H1 (cell line): ENCODE results near the gene MYRIP. TPM values are rescaled to one million over a fixed set of nuclear protein-coding genes. Genes with fewer than 3 reads are reported as not detected.

Source experiments
- CREB1 ChIP-seq: IDR thresholded peaks from 2 replicates; pipeline ENCODE4 v1.6.1; 2012; ENCODE audit warnings: inconsistent platforms
- HDAC2 ChIP-seq, 2 experiments: fragments of 300-600 bp in 1 of 2; sonication (generic) in 1 of 2; IDR thresholded peaks; 2 replicates each; pipeline ENCODE4 v1.6.1; 2011 to 2012; ENCODE audit warnings: low read depth in 2 of 2, low read length in 2 of 2, mild to moderate bottlenecking in 2 of 2, moderate library complexity in 2 of 2, borderline replicate concordance in 1 of 2, inconsistent platforms in 1 of 2
- MAFK ChIP-seq: IDR thresholded peaks from 2 replicates; pipeline ENCODE4 v1.6.1; 2012; ENCODE audit warnings: low read depth, mild to moderate bottlenecking, improper control_type of control experiment, low read length
- TAF7 ChIP-seq: optimal IDR thresholded peaks from 2 replicates; pipeline ENCODE3; 2011; ENCODE audit warnings: low read depth, mild to moderate bottlenecking, inconsistent platforms, low read length, moderate library complexity, borderline replicate concordance
- polyA plus RNA-seq, 7 experiments: library from polyadenylated mRNA; depleted of rRNA in 3 of 7; stranded (reverse) in 5 of 7; unstranded in 2 of 7; fragments of >200 nt in 5 of 7; fragments of 200-250 nt in 2 of 7; gene quantifications; 1 replicate in 5 of 7; 2 replicates in 1 of 7; 4 replicates in 1 of 7; pipeline versions ENCODE4 v1.2.1 to v1.2.3, GENCODE V29; 2011 to 2013; ENCODE audit warnings: missing spikeins in 2 of 7, mixed read lengths in 2 of 7
- total RNA-seq: library from RNA; stranded (reverse); fragmentation: NEBNext Ultra II Directional; extraction: Animal tissue kit (Norgen Biotek cat#: 25700); gene quantifications from 2 replicates; pipeline ENCODE4 v1.2.1, GENCODE V29; 2021
- TF ChIP-seq, protein P1 (sequence below): IDR thresholded peaks from 2 replicates; pipeline ENCODE4 v1.6.1; 2011; ENCODE audit warnings: low read depth, mild to moderate bottlenecking, low read length; ENCODE audit not compliant: insufficient read depth

Gene MYRIP
- total and polyA plus RNA-seq, 2 of the 8 experiments (the other 6 are each of a cell fraction or from before 2014, with no cell fraction given), result 0.54 to 4.3 TPM

DNA sequence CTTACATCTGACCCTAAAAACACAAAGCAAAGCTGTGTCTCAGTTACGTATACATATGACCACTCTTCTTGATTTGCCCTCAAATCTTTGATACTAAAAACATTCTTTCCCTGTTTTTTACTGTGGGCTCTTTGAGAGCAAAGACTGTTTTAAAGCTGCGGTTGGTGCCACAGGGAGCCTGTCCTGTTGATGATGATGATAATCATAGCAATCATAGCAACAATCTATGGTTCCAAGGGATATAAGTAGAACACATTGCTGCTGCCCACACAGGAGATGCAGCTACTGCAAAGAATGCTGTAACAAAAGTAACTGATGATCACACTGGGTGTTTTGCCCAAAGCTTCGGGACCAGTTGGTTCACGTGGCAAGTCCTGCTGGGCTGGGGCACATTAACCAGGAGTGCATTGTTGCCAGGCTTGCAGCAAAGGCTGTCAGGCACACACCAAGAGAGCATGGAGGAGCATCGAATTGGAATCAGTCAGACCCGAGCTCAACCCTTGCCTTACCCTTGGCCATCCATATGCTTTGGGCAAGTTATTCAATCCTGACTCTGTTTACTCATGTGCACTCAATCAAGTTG, 368.7 kb downstream of the MYRIP start (continued):
- TF ChIP-seq CREB1, result no peak
- TF ChIP-seq, protein P1, sequence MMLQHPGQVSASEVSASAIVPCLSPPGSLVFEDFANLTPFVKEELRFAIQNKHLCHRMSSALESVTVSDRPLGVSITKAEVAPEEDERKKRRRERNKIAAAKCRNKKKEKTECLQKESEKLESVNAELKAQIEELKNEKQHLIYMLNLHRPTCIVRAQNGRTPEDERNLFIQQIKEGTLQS, result no peak
- TF ChIP-seq TAF7, result no peak
- no peak for TF ChIP-seq MAFK
- no peak for TF ChIP-seq HDAC2 (IDR thresholded peaks at IDR 0.05; ENCODE audit: borderline replicate concordance in 1 of 2, low read depth in 2 of 2, low read length in 2 of 2)
